Kidney epithelial cell (primary cell): ENCODE measurements around the gene PRKCB. TPM values are rescaled to one million over a fixed set of nuclear protein-coding genes. Genes with fewer than 3 reads are reported as not detected.
"Not testable (repeated sequence)": the region's sequence is repeated elsewhere in the genome, so short reads cannot be mapped to it uniquely, and the experiment has no call there.

Source experiments
- DNase-seq: peaks from one replicate; pipeline ENCODE4 v3.0.0-alpha.2; 2010; ENCODE audit warnings: low read depth
- H3K27me3 ChIP-seq: 2 replicates; pipeline ENCODE4 v1.6.0; 2011; ENCODE audit warnings: low read length; ENCODE audit not compliant: control insufficient read depth, insufficient read depth
- H3K36me3 ChIP-seq: 2 replicates; pipeline ENCODE4 v1.5.1; 2011; ENCODE audit warnings: low read length; ENCODE audit not compliant: control insufficient read depth, insufficient read depth
- H3K4me3 ChIP-seq: 2 replicates; pipeline ENCODE4 v1.5.1; 2011; ENCODE audit warnings: low read depth, mild to moderate bottlenecking, control low read depth, low read length
- total RNA-seq: library from RNA; depleted of rRNA; stranded (reverse); fragments of >200 nt; gene quantifications from 2 replicates; pipeline ENCODE4 v1.2.3, GENCODE V29; 2015
- TF ChIP-seq, protein P1 (sequence below): IDR thresholded peaks from 2 replicates; pipeline ENCODE4 v1.5.1; 2011; ENCODE audit warnings: mild to moderate bottlenecking, moderate library complexity, low read length, control low read depth, inconsistent platforms; ENCODE audit not compliant: insufficient read depth, poor library complexity, severe bottlenecking

Gene PRKCB
- total RNA-seq, 1 donor from 2014 or later = 7.1 TPM

DNA sequence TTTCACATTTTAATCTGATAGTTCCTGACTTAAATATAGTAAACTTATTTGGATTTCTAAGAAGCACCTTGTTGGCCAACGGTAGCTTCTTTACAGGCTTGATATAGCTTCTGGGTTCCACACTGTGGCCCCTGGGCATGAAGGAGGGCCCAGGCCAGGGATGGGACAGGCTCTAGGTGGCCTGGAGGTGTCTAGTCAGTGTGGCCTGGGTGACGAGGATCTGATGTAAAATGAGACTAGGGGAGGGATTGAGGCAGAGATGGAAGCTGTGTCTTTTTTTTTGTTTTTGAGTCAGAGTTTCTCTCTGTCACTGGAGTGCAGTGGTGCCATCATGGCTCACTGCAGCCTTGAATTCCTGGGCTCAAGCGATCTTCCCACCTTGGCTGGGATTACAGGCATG, 187.0 kb downstream of the PRKCB start:
- DNase-seq = no peak
- H3K27me3 ChIP-seq = no peaks in the 10 kb centered on the region
- H3K36me3 ChIP-seq = no peaks in the 10 kb centered on the region
- TF ChIP-seq, protein P1, sequence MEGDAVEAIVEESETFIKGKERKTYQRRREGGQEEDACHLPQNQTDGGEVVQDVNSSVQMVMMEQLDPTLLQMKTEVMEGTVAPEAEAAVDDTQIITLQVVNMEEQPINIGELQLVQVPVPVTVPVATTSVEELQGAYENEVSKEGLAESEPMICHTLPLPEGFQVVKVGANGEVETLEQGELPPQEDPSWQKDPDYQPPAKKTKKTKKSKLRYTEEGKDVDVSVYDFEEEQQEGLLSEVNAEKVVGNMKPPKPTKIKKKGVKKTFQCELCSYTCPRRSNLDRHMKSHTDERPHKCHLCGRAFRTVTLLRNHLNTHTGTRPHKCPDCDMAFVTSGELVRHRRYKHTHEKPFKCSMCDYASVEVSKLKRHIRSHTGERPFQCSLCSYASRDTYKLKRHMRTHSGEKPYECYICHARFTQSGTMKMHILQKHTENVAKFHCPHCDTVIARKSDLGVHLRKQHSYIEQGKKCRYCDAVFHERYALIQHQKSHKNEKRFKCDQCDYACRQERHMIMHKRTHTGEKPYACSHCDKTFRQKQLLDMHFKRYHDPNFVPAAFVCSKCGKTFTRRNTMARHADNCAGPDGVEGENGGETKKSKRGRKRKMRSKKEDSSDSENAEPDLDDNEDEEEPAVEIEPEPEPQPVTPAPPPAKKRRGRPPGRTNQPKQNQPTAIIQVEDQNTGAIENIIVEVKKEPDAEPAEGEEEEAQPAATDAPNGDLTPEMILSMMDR = no peak
- H3K4me3 ChIP-seq = no peak overlapping the region

DNA sequence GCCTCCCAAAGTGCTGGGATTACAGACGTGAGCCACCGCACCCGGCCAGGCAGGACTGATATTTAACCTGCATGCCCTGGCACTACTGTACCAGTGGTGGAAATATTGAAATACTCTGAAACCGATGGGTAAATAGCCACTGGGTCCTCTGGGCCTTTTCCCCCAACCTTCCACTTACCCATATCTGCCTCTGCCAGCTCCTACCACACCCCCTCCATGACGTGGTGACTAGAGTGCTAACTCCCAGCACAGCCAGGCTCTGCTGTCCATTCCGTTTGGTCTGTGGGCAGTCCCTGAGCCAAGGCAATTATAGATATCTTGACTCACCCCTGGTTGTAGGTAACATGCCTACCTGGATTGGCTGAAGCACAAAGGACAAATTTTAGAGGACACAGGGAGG, 187.8 kb downstream of the PRKCB start:
- TF ChIP-seq, protein P1 = no peak
- Histone ChIP-seq H3K36me3 (no peaks in the 10 kb centered on the region), H3K27me3 (no peaks in the 10 kb centered on the region), H3K4me3 (no peak overlapping the region)
- no peak for DNase-seq

DNA sequence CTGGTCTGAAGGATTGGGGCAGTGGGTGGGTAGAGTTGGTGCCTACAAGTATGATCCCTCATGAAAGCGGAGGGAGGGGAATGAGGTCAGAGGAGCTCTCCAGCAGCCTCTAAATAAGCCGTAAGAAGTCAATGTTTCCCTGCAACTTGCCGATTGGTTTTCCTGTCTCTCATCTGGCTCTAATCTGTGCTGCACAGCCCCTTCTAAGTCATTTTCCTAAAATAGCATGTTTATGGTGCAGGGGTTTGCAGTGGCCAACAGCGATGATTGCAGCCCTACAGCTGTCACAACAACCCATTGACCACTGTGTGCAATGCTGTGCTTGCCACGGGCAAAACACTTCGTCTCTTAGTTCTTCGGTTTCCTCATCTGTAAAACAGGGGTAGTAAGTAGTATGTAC, 189.2 kb downstream of the PRKCB start:
- Histone ChIP-seq H3K36me3 (no peaks in the 10 kb centered on the region), H3K27me3 (no peaks in the 10 kb centered on the region), H3K4me3 (no peak overlapping the region)
- DNase-seq = no peak
- TF ChIP-seq, protein P1 = no peak

DNA sequence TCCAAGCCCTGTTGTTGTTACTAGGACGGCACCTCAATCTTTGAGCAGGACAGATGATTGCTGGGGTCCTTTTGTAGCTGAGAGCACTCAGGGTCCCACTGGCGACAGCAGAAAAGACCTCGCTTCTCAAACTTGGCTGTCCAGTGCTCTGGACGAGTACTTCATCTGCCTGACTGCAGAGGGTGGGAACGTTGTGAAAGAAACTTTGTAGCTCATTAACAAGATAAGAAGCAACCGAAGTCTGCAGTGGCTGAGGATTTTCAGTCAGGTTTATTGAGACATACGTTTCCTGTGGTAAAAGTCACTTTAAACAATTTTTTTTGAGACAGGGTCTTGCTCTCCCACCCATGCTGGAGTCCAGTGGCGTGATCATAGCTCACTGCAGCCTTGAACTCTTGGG, 191.7 kb downstream of the PRKCB start:
- TF ChIP-seq, protein P1 = no peak
- Histone ChIP-seq H3K27me3 (no peaks in the 10 kb centered on the region), H3K36me3 (no peaks in the 10 kb centered on the region), H3K4me3 (no peak overlapping the region)
- DNase-seq = no peak

DNA sequence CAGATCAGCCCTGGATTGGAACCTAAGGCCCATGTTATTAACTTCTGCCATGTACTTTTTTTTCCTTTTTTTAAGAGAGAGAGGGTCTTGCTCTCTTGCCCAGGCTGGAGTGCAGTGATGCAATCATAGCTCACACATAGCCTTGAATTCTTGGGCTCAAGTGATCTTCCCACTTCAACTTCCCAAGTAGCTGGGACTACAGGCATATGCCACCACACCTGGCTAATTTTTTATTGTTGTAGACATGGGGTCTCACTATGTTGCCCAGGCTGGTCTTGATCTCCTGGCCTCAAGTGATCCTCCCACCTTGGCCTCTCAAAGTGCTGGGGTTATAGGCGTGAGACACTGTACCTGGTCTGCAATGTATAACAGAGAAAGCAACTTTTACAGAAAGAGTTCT, 194.1 kb downstream of the PRKCB start:
- not testable (repeated sequence) for H3K36me3 ChIP-seq, DNase-seq, H3K4me3 ChIP-seq, H3K27me3 ChIP-seq

DNA sequence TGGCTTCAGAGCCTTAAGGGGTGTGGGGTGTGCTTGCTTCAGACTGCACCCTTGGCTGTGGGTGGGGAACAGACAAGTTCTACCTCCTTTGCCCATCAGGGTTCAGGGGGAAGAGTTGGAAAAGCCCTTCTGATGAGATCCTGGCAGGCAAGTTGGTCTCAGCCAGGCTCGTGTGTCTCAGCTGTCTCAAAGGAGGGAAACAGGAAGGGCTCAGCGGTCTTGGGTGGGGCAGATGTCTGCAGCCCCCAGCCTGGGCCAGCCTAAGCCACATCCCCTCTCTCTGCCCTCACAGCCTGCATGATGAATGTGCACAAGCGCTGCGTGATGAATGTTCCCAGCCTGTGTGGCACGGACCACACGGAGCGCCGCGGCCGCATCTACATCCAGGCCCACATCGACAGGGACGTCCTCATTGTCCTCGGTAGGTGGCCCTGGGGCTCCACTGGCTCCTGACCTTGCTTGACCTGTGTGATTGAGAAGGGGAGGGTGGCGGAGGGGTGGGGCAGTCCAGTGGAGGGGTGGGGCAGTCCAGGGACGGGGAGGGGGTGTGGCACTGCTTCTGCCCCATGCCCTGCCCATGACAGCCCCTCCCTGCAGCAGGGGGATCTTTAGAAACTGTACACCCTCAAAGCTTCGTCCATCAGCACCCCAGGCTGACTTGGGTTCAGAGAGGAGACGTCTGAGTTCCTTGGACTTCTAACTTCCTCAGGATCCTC, 199.5 kb downstream of the PRKCB start:
- no peaks in the 10 kb centered on the region for H3K36me3 ChIP-seq
- no peaks in the 10 kb centered on the region for H3K27me3 ChIP-seq
- TF ChIP-seq, protein P1 = no peak
- no peak for DNase-seq
- H3K4me3 ChIP-seq = no peak overlapping the region
